ENCODE results near the gene CATSPERE.

- TF ChIP-seq CTCF (IDR thresholded peaks at IDR 0.05; ENCODE audit: low read length) (no peak), EZH2 (IDR thresholded peaks at IDR 0.05; ENCODE audit: borderline replicate concordance, low read length) (no peak)
Observed at GRCh38 chr1:244450597-244451538, 10.2 kb upstream of the CATSPERE start.

Data from OCI-LY1 (cell line).